Tongue (tissue), 2 donors: ENCODE results near the gene ANXA11. TPM values are rescaled to one million over a fixed set of nuclear protein-coding genes. Genes with fewer than 3 reads are reported as not detected.

Experiments
- DNase-seq: peaks from one replicate; pipeline ENCODE4 v3.0.0-alpha.2; 2015
- total RNA-seq: library from RNA; depleted of rRNA; stranded (reverse); fragments of >200 nt; gene quantifications from one replicate; pipeline ENCODE4 v1.2.3, GENCODE V29; 2014

Gene ANXA11
- total RNA-seq, 1 donor from 2014 or later: 78.5 TPM

DNA sequence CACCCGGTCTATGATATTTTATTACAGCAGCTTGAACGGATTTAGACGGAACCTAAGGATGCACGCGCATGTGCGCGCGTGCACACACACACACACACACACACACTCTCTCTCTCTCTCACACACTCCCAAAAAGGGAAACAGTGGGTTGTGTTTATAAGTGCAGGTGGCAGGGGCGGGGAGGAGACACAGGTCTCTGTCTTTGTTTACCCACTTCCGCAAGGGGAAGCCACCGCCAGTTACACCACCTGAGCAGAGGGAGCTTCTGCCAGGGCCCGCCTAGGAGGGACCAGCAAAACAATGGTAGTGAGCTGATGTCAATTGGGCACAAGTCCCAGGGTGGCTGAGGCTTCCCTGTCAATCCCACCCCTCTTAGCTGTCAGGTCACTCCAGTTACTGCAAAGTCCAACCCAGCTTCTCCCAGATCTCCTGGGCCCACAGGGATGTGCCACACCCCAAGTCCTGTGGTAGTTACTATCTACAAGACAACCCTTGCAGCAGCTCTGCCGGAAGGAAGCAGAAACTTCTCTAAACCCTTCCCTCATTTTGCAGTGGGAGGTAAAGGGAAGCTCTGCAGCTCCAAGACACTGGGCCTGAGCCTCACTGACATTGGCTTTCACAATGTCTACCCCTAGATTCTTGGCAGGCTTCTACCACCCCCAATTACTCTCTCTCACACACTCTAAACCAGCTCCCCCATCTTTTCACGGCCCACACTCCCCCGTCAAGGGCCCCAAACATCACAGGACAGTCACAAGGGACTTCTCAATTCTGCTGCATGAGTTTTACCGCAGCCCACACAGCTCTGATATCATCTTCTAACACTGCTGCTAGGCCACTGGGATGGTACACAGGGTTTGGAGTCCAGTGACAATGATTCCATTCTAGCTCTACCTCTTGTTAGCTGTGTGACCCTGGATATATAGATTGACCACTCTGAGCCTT is 17.6 kb downstream of the ANXA11 start:
- no peak for DNase-seq

DNA sequence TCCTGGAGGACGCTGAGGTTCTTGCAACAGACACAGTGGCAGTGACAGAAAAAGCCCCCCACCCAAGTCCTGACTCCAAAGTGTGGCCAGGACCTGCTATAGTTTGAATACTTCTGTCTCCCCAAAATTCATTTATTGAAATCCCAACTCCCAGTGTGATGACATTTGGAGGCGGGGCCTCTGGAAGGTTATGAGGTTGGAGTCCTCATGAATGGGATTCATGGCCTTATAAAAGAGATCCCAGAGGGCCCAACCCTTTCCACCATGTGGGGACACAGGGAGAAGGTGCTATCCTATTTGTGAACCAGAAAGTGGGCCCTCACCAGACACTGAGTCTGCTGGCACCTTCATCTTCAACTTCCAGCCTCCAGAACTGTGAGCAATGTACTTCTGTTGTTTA is 18.3 kb downstream of the ANXA11 start:
- DNase-seq: no peak

DNA sequence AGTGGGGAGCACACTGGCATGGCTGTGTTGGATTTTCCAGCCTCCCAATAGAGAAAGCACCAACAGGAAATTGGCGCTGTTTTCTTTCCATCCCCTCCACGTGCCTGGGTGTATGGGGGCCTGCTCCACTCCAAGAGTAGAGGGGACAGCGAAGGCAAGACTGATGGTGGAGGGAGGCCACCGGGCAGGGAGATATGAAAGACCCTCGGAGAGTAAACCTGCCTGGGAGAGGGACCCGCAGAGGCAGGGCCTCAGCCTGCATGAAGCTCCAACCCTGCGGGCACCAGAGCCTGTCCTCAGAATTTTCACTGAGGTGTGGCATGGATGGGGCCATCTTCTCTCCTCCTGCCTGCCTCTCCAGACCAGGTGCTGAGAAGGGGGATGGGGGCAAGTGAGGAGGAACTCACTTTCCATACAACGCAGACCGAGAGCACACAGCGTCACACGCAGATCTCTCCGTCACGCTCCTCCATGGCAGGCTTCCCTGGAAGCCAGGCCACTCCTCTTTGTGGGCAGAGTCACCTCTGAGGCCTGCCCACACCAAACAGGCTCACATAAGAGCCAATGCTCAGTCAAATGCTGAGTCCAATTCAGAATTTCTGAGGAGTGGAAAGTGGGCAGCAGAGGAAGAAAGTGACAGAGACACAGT is 18.8 kb downstream of the ANXA11 start:
- DNase-seq: no peak

DNA sequence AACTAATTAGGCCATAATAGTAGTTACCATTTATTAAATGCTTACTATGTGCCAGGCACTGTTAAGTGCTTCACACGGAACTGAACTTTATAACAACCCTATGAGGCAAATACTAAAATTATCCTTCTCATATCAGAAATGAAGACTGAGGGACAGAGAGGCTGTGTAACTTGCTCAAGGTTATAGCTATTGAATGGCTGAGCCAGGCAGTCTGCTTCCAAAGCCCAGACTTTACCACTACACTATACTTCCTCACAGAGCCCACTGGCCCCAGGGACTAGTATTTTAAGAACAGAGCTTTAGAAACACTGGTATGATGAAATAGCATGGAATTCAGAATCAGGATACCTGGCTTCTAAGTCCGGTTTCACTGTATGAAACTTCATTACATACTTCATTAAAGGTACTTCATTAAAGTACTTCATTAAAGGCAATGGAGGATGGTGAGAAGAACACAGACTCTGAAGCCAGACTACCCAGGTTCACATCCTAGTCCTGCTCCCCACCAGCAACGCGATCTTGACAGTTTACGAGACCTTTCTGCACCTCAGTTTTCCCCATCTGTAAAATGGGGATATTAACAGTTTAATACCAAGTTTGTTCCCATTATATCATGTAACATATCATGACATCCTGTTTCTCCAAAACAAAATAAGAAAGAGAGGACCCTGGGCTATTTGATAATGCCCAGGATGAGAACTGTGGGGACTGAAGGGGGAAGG is 19.6 kb downstream of the ANXA11 start:
- no peak for DNase-seq

- DNase-seq: no peak
Measured at GRCh38 chr10:80184291-80184690, 21.0 kb downstream of the ANXA11 start.

DNA sequence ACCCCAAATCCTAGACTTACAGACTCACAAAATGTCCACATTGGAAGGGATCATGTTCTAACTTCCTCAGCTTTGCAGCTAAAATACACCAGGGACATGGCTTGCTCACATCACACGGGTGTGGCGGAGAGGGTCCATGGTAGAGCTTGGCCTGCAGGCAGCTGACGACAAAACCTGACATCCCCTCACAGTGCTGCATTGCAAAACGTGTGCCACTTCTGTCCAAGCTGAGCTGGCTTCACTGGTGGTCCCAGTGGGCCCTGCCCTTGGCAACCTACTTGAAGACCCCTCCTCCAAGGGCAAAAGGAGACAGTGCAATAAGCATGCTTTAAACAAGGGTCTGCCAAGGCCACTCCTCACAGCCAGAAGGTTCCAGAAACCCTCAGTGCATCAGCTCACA is 21.9 kb downstream of the ANXA11 start:
- no peak for DNase-seq

GRCh38 chr10:80182986-80183385 is 22.4 kb downstream of the ANXA11 start:
- no peak for DNase-seq

DNA sequence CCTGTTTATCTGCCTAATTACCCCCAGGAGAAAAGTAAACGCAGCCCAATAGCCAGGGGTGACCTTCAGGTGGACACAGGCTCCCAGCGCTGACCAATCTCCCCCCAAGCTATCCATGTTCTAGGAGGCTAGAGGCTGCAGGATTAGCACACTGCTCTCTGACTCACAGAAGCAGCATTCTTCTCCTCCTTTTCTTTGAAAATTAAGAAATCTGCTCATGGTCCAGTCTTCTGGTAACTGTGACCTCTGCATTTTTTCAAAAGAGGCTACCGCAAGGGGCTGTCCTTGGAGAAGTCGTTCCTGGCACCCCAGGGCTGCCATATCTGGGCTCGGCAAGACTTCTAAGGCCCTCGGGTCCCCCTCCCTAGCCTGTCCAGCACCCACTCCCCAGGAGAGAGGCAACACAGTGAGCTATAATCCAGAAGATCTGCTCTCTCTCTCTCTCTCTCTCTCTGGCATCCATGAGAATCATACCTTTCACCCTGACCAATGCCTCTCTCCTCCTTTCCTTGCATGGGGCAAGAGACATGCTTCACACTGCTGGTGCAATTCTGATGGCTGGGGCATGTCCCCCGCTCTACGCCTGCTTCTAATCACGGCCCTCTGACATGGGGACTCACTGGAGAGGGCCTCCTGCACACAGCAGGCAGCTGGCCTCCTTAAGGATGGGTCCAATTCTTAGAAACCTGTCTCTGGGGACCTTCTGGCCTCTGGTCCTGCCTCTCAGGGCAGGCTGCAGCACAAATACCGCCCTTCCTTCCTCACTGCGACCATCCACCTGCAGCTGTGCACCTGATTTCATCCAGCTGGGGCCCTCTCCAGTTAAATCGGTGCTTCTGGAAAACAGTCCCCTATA is 27.3 kb downstream of the ANXA11 start:
- DNase-seq: no peak

DNA sequence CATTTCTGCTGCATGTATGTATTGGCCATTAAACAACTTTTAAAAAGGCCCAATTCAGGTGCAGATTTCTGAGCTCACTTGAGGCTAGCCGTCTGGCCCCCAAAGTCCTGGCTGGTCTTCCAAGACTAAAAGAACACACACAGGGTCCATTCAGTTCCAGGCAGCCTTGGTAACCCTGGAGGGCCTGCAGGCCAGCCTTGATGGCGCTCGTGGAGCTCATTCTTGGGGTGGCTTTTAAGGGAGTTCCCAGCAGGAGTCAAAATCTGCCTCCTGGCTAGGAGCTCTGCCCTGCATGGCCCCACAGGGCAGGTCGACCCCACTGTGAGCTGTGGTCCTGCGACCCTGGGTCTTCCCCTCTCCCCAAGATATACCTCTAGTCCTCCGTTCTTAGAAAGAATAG is 28.8 kb downstream of the ANXA11 start:
- DNase-seq: no peak

DNA sequence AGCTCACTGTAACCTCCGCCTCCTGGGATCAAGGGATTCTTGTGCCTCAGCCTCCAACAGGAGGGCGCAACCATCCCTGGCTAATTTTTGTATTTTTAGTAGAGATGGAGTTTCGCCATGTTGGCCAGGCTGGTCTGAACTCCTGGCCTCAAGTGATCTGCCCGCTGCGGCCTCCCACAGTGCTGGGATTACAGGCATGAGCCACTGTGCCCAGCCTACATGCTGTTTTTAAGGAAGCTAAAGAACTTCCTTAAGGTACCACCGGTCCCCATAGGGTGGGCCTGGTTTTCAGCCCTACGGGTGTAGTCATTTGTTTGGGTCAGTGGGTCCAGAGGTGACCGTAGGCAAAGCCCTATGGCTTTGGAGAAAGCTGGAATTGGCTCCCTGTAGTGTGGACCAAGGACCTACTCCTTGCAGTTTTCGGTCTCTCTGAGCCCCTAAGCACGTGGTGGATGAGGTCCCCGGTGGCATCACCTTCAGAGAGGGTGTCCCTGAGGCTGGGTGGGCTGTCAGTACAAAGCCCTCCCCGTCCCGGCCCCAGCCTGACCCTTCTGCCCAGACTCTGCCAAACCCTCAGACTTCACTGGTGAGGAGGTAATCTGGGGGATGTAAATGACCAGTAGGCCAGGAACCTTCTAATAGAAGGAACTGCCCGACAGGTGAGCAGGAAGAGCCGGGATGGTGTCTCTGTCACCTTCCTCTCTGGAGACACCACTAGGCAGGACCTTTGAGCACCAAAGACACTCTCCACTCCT is 30.5 kb downstream of the ANXA11 start:
- no peak for DNase-seq

DNA sequence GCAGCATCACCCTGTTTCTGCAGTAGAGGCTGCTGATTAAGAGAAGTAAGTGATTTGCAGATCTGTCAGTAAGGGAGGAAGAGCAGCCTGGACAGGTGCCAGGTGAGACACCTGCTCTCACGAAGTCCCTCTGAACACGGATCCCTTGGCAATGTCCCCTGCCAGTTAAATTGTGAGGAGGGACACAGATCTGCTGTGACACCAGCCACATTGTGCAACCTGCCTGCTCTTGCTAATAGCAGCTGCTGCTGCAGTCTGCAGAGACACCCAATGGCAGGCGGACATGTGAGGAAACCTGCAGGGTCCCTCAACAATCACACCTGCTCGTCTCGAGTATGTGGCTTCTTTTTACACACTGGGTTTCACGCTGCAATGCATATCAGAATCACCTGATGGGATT is 31.9 kb downstream of the ANXA11 start:
- no peak for DNase-seq

- DNase-seq: peak; percentile 62
Measured at GRCh38 chr10:80172896-80173295, 32.4 kb downstream of the ANXA11 start.

DNA sequence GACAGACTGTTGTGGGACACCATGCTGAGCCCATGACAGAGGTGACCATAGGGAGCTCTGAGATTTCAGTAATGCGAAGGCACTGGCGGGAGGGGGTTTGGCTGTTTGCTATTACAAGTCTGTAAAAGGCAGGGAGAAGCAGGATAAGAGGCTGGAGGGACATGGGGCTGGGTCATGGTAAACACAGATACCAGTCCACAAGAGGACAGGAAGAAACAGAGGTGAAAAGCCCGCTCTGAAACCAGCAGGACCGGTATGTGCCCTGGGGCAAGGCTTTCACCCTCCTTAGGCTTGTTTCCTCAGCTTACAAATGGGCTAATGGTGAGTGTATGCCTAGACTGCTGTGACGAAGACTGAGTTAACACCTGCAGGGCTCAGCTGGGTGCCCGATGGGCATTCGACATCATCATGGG is 34.1 kb downstream of the ANXA11 start:
- DNase-seq: no peak

DNA sequence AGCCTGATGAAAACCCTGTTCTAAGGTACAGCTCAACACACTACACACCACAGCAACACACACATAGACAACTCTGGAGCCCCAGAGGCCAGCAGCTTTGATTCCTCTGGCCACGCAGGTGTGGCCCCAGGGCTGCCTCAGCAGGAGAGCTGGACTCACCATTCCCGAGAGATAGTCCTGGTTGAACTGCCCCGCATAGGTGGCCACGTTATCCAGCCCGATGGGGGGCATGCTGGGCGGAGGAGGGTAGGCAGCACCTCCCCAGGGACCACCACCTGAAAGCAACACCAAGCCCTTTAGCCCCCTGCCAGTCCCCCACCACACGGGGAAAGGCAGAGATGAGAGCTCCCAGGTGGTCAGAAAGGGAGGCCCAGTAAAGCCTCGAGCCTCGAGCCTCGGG is 34.7 kb downstream of the ANXA11 start:
- no peak for DNase-seq

- DNase-seq: no peak
Measured at GRCh38 chr10:80170026-80170425, 35.3 kb downstream of the ANXA11 start.

DNA sequence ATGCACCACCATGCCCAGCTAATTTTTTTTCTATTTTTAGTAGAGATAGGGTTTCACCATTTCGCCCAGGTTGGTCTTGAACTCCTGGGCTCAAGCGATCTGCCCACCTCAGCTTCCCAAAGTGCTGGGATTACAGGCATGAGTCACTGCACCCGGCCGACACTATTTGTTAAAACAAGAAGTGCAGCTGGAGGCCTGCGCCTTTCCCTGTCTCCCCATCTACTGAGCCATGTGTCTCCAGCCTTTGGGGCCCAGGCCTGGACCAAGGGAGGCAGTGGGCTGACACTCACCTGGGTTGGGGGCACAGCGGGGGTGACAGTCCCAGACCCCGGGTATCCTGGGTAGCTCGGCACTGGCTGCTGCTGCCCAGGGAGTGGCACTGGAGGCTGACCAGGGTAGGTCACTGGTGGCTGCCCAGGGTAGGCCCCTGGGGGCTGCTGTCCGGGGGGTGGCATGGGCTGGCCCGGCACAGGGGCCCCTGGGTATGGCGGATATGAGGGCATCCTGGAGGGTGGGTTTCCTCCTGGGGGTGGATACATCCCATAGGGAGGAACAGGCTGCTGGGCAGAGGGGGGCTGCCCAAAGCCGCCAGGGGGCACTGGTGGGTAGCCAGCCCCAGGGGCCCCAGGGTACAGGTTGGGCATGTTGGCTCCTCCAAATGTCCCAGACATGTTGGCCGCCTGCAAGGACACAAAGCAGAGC is 36.5 kb downstream of the ANXA11 start:
- no peak for DNase-seq

DNA sequence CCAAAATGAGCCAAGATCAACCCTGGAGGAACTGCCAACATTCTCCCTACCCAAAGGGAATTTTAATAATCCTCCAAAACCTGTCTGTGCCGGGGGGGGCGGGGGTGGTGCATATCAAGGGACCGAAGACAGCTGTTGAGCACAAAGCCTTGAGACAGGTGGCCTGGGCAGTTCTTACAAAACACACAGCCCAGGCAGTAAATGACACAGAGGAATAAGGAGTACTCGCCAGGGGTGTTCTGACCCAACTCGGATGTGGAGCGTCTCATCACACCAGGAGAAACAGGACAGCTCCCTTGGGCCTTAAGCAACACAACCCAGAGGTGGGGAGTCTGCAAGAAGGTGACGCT is 37.2 kb downstream of the ANXA11 start:
- DNase-seq: no peak

- peak; percentile 66 for DNase-seq
Measured at GRCh38 chr10:80167471-80168161, 37.7 kb downstream of the ANXA11 start.

DNA sequence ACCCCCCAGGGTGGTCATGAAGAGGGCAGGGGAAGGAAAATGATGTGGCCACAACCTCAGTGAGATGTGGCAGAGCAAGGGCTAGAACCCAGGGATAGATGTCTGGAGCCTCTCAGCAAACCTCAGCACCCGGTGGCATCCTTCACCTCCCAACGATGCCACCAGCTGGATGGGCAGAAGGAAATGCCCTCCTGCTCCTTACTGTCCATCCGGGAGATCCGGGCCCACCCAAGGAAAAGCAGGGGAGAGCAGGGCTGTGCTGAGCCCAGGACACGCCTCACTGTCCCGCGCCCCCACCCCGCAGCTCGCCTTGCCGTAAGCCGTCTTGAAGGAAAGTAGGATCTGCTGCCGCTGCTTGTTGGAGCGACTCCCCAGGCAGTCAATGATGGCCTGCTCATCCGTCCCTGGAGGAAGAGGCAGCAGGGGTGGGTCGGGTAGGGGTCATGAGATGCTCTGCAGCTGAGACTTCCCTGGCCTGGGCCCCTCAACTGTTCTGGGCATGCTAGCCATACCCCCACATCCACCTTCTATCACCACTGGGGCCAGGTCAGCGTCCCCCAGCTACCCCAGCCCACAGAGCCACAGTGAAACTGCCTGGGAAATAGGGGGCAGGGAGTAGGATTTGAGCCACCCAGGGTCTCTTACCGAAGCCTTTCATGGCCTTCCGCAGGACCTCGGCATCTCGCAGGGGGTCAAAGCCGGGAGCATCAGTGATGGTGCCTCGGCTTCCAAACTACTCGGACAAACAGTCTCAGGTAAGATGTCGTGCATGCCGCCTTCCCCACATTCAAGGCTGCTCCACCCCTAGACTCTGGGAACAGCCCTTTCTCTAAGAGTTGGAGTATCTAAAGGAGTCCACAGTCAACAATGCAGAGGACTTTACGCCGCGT is 38.5 kb downstream of the ANXA11 start:
- DNase-seq: no peak
